Smooth muscle cell of the brain vasculature (primary cell): ENCODE data around the gene CENPX.
"Not testable (repeated sequence)": the region's sequence is repeated elsewhere in the genome, so short reads cannot be mapped to it uniquely, and the experiment has no call there.

Experiments used
- DNase-seq: peaks from one replicate; pipeline ENCODE4 v3.0.0-alpha.2; 2012; ENCODE audit warnings: low read depth, low spot score

Gene CENPX

DNA sequence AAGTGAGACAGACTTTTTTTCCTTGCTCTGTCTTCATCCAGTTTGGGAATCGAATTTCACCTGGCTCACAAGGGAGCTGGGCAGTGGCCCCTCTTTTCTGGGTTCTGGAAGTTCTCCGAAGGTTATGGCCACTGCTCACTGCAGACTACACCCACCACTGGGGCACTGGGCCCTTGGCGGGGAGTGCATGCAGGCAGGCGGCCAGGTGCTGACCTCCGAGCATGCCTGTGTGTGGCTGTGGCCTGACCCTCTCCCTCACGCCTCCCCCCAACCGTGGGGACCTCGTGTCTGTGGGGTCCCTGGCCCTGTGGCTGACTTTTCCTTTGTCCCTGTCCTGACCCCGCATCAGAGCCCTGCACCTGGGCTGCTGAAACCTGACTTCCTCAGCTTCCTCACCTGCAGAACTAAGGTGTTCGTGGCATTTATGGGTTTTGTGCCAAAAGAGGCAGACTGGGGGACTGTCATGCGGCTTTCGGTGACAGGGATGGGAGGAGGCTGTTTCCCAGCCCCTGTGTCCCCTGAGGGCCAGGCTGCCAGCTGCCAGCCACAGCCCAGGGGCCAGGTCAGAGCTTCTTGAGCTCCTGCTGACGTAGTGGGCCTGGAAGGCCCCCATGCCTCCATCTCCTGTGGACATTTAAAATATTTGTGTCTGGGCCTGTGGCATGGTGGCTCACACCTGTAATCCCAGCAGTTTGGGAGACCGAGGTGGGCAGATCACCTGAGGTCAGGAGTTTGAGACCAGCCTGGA, 23.8 kb downstream of the CENPX start:
- DNase-seq: no peak

DNA sequence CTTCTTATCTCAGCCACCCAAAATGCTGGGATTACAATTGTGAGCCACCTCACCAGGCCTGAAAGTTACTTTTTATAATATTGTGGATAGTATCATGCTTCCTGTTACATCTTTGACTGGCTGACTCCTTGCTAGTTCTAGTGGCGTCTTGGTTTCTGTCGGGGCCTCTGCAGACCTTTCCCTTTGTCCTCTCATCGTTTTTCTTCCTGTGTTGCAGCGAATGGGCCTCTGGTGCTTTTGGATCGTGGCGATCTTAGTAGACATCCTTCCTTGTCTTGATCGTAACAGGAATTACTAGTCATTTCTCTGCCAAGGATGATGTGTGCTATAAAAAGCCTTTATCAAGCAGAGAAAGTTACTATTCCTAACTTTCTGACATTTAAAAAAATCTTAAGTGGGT, 24.5 kb downstream of the CENPX start:
- no peak for DNase-seq

DNA sequence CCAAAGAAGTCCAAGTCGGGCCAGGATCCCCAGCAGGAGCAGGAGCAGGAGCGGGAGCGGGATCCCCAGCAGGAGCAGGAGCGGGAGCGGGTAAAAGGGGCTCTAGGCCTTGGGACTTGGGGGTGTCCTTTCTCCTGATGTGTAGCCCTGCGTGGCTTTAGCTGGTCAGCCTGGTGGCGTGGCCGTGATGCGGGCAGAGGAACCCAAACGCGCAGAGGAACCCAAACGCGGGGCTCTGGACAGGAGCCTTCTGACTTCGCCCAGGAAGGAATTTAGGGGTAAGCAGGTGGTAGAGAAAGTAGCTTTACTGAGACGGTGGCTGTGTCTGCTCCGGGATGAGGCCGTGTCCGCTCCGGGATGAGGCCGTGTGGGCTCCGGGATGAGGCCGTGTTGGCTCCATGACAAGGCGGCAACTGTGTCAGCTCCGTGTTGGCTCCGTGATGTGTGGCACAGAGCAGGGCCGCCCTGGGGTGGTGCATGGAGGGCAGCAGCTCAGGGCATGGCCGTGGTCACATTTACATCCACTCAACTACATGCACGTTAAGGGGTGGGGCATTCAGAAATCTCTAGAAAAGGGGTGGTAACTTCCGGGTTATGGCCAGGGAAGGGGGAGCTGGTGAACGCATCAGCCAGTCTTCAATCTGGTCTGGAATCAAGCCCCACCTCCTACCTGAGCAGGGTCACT, 25.8 kb downstream of the CENPX start:
- DNase-seq: no peak

DNA sequence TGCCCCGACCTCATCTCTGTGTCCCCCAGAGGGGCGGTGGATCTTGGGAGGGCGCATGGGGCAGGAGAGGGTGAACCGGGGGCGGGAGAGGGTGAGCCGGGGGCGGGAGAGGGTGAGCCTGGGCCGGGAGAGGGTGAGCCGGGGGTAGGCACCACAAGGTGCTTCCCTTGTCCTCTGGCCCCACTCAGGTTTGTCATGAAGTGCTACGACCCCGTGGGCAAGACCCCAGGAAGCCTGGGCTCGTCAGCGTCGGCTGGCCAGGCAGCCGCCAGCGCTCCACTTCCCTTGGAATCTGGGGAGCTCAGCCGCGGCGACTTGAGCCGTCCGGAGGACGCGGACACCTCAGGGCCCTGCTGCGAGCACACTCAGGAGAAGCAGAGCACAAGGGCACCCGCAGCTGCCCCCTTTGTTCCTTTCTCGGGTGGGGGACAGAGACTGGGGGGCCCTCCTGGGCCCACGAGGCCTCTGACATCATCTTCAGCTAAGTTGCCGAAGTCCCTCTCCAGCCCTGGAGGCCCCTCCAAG, 26.4 kb downstream of the CENPX start:
- no peak for DNase-seq

DNA sequence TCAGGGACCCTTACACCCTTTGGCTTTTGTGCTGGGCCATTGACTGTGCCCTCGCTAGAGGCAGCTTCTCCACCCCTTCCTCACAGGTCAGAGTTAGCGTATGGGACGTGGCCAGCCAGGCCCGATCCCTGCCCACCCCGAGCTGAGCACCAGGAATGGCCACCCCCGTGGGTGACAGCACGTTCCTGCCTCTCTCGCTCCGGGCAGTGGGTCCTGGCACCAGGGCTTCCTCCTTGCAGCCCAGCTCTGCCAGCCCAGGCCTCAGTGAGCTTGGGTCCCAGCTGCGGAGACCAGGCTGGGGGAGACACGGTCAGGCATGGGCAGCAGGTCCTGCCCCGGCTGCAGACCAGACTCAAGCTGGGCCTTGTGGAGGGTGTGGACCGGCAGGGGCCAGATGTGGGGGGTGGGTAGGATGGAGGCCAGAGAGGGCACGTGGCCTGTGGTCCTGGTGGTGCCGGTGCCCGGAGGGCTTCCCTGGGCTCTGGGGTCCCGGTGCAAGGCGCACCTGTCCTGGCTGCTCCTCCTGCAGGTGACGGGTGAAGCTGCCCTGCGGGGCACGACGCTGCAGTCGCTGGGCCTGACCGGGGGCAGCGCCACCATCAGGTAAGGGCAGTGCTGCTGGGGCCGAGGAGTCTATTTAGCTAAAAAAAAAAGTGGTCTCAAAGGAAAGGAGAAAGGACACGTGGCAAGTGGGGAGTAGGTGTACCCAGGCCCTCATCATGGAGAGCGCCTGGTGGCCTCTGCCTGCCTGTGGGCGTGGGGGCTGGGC, 27.0 kb downstream of the CENPX start:
- DNase-seq: no peak

DNA sequence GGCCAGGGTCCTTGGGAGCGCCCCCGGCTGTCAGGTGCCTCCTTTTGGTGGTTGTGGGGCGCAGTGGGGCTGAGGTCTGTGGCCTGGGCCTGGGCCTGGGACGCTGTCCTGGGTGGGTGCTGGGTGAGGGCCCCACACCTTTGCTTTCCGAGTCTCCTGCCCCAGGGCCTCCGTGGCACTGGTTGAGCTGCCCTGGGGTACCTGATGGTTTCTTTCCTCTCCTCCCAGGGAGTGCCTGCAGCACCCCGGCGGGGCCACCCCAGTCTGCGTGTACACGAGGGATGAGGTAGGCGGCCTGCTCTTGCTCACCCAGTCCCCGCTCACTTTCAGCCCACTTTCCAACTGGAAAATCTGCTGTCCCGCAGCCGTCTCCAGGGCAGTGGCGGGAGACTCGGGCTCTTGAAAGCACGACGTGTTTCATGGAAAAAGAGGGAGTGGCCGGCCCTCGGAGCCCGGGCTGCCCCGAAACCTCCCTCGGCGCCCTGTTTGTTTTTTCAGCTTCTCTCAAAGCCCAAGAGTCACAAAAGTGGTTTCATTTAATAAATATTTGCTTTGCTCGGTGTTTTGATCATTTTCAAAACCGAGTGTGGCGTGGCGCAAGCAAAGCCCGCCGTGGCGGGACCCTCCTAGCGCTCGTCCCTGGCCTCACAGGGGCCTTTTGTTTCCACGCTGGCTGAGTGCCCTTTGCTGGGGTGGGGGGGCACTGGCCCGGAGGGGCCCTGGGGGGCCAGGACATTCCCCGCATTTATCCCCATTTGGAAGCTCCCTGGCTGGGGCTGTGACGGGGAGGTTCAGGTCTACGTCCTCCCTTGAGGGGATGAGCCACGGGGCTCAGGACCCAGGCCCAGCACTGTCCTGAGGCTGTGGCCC, 27.9 kb downstream of the CENPX start:
- peak; percentile 28 for DNase-seq

DNA sequence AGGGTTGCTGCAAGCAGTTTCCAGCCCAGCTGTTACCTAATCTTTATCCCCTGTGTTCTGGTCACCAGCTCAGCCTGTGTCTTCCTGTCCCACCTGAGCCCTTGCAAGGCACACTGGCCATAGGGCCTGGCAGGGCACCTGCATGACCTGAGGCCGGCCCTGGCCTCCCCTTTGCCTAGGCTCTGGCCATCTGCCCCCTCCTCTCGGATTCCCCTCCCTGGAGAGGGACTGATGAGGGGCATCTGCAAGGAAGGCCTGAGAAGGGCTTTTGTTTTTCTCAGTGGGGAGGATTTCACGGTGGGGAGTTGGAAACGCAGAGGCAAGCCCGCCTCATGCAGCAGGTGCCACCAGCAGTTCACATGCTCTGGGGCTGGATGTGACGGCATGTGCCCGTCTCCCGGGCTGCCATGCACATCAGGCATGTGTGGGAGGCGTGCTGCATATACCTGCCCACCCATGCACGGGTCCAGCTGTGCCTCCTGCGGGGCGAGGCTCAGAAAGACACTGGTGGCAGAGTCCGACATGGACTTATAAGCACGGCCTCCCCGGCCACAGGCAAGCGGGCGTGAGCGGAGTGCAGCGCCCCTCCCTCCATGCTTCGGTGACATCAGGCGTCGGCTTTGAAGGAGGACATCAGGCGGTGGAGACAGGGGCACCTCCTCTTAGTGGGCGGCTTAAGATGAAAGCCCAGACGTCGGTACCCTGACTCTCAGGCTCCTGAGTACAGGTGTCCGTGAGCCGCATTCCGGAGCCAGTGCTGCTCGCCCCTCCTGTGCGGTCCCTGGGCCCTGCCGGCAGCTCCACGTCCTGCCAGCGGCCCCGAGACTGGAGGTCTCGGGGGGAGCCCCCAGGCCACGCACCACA, 28.7 kb downstream of the CENPX start:
- DNase-seq: no peak

DNA sequence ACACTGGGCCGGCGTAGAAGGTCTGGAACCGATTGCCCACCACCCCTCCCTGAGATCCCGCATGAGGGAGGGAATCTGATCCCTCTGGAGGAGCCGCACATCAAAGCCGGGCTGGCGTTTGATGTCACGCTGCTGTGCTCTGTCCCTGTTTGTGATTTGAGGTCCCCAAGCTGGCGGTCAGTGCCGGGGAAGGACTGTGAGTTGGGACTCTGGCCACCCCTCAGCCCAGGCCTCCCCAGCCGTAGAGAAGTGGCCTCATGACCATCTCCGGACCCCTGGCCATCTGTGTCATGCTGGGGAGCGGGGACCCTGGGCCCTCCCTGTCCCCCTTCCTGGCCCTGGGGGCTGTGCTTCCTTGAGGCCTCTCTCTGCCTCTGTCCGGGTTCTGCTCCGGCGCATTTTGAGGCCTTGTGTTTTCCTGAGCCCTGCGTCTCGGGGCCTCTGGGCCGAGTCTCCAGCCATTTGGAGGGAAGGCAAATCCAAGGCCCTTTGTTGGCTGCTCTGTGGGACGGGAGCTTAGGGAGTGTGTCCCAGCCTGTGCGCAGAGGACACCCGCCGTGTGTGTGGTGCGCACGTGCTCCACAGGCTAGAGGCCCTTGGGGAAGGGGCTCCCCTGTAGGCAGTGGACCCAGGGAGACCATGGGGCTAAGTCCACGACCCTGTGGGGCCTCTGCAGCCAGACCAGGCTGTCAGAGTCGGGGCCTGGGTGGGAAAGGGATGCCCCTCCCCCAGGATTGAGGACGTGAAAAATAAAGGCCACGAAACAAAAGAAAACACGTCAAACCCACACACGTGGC, 30.2 kb downstream of the CENPX start:
- no peak for DNase-seq

DNA sequence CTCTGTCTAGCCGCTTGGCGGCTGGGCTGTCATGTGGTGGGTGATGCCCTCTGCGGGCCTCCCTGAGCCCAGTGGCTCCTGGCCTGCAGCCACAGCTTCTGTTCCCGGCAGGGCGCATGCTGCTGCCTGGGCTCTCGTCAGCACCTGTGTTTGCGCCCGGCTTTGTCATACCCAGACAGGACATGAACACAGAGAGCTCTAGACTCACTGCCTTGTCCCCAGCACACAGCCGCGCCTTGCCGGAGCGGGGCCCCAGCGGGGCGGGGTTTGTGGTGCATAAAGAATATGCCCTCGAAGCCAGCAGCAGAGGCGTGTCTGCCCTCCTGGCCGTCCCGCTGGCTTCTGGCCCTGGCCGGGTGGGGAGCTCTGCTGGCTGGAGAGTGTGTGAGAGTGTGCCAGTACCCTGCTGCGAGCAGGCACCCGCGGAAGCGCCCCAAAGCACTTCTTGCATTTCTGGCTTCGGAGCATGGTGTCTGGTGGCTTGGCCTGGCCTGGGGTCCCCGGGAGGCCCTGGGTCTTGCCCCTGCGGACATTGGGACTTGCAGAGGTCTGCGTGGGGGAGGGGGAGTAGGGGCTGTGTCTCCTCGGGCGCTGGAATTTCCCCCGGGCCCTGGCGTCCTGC, 30.9 kb downstream of the CENPX start:
- DNase-seq: no peak

DNA sequence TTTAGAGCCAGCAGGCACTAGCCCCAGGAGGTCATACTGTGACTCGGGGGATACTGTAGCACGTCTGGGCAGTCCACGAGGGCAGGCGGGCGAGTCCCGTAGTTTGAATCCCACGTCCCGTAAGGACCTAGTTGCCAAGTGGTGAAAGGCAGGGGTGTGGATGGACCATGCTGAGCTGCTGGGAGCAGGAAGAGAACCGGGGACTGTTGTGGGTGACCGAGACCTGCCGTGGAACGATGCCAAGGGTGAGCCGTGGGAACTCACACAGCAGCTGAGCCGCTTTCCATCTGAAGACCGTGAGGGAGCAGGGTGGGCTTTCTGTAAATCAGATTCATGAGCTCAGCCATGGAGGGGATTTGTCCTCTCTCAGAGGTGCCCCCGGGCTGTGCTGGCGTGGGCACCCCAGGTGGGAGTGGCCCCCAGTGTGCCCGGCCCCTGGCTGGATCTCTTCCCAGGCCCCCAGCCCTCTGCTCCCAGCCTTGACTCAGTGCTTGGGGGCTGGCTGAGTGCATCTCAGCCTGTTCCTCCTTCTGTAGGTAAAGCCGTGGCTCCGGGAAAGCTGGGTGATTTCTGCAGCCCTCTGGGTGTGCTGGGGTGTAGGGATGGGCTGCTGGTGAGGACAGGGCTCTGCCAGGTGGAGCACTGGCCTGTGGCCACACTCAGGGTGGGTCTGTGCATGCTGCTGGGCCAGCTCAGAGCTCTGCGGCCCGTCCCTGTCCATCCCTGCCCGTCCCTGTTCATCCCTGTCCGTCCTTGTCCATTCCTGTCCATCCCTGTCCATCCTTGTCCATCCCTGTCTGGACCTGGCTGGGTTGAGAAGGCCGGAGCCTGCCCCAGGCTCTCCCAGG, 31.6 kb downstream of the CENPX start:
- no peak for DNase-seq

DNA sequence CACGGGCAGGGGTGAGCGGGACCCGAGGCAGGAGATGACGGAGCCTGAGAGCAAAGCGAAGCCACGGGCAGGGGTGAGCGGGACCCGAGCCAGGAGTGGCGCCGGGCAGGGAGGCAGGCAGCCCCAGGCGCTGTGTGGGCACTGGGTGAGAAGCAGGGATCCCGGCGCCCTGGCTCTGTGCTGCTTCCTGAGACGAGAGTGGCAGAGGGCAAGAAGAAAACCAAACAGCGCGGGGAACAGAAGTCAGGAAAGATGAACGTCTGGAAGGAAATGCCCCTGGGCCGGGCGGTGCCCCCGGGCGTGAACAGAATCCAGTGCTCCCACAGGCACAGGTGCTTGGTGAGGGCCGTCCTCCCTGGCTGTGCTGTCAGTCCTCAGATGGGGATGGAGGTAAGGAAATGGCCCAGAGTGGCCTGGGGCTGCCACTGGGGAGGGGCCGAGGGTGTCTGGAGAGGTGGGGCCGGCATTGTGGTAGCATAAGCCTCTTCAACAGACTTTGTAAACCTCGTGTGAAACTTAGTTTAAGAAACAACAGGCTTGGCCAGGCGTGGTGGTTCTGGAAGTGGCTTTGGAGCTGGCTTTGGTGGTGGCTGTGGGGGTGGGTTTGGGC, 35.4 kb downstream of the CENPX start:
- DNase-seq: no peak

DNA sequence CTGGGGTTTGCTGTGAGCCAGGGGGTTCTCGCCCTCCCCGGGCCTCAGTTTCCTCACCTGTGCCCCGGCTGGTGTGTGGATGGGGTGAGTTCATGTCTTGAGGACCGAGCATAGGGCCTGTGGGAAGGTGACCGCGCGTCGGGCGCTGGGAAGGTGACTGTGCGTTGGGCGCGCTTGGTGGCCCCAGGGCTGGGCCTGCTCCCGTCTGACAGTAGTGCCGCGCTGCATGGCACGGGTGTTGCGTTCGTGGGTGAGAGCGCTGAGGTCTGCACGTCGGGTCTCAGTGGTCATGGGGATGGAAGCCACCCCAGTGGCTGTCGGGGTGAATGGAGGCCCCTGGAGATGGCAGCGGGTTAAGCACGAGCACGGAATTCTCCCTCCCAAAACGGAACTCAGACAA, 36.1 kb downstream of the CENPX start:
- no peak for DNase-seq

DNA sequence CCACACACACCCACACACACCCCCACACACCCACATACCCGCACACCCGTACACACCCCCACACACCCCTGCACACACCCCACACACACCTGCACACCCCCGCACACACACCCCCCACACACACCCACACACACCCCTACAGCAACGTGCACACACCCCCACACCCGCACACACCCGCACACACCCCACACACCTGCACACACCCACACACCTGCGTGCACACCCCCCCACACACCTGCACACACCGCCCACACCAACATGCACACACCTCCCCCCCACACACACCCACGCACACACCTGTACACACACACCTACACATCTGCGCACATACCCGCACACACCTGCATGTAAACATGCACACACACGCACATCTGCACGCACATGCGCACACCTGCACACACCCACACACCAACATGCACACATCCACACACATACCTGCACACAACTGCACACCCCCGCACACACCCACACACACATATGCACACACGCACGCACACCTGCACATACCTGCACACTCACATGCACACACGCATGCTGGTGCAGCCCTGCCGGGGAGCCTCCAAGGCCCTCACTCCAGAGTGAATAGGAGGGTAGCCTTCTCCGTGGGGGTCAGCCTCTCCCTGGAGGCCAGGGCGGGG, 37.8 kb downstream of the CENPX start:
- no peak for DNase-seq

DNA sequence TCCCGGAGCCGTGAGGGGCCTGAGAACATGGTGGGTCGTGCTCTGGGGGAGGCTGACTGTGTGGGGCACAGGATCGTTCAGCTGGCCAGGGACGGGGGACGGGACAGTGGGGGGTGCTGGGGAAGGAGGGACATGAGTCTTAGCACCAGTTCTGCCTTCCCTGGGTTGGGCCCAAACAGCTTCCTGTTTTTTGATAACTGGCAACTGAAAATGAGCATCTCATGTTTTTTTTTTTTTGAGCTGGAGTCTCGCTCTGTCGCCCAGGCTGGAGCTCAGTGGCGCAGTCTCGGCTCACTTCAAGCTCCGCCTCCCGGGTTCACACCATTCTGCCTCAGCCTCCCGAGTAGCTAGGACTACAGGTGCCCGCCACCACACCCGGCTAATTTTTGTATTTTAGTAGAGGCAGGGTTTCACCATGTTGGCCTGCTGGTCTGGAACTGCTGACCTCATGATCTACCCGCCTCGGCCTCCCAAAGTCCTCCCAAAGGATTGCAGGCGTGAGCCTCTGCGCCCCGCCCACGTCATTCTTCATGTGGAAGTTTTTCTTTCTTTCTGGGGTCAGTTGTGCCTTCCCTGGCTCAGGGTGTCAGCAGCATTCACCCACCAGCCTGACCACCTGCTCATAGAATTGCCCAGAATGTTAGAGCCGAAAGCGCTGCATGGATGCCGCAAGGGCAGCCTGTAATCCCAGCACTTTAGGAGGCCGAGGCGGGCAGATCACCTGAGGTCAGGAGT, 38.9 kb downstream of the CENPX start:
- no peak for DNase-seq

DNA sequence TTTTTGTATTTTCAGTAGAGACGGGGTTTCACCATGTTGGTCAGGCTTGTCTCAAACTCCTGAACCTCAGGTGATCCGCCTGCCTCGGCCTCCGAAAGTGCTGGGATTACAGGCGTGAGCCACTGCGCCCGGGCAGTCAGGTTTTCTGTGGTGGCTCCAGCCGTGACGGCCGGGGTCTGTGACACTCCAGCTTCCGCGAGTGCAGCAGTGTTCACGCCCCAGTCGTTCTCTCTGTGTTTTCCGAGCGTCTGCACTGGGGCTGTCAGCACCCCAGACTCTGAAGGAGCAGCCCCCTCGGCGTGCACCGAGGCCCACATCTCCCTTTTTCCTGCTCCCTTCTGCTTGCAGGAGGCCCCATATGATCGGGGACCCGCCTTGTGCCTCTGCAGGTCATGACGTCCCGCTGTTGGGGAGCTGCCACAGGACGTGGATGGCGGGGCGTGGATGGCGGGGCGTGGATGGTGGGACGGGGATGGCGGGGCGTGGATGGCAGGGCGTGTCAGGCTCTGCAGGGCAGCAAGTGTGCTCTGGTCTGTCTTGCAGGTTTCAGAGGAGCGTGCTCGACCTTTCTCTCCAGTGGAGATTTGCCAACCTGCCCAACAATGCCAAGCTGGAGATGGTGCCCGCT, 39.6 kb downstream of the CENPX start:
- DNase-seq: no peak

DNA sequence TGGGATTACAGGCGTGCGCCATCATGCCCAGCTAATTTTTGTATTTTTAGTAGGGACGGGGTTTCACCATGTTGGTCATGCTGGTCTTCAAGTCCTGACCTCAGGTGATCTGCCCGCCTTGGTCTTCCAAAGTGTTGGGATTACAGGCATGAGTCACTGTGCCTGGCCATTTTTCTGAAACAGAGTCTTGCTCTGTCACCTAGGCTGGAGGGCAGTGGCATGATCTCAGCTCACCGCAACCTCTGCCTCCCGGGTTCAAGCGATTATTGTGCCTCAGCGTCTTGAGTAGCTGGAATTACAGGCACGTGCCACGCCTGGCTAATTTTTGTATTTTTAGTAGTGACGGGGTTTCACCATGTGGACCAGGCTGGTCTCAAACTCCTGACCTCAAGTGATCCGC, 41.2 kb downstream of the CENPX start:
- DNase-seq: not testable (repeated sequence)
